AG09309 (cell line): ENCODE measurements around the gene UMAD1.

Experiments used
- DNase-seq: peaks from one replicate; pipeline ENCODE4 v3.0.0-alpha.2; 2010; ENCODE audit warnings: low read depth
- H3K4me3 ChIP-seq: 2 replicates; pipeline ENCODE4 v1.5.1; 2011; ENCODE audit warnings: mild to moderate bottlenecking, low read depth, low read length, moderate library complexity; ENCODE audit not compliant: control insufficient read depth
- CTCF ChIP-seq: IDR thresholded peaks from 2 replicates; pipeline ENCODE4 v1.5.1; 2011; ENCODE audit warnings: mild to moderate bottlenecking, low read depth, low read length, inconsistent platforms; ENCODE audit not compliant: insufficient read depth, control insufficient read depth; ENCODE audit errors: missing control alignments

The UMAD1 gene

DNA sequence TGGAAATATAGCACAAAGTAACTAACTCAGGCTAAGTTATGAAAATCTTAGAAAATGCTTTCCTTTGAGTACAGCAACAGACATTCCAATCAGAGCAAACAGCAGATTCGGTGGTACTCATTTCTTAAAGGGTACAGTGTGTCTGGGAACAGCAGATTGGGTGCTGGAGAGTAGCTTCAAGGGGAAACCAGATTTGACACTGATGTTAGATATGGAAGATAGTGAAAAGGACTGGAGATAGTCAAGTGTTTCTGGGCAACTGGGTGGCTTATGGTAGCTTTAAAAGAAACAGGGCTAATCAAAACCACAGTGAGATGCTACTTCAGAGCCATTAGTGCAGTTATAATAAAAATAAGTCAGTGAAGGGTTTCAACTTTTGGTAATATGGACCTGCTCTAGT is 12.1 kb upstream of the UMAD1 start:
- no peak for DNase-seq
- H3K4me3 ChIP-seq, result no peak overlapping the region
- no peak for TF ChIP-seq CTCF

DNA sequence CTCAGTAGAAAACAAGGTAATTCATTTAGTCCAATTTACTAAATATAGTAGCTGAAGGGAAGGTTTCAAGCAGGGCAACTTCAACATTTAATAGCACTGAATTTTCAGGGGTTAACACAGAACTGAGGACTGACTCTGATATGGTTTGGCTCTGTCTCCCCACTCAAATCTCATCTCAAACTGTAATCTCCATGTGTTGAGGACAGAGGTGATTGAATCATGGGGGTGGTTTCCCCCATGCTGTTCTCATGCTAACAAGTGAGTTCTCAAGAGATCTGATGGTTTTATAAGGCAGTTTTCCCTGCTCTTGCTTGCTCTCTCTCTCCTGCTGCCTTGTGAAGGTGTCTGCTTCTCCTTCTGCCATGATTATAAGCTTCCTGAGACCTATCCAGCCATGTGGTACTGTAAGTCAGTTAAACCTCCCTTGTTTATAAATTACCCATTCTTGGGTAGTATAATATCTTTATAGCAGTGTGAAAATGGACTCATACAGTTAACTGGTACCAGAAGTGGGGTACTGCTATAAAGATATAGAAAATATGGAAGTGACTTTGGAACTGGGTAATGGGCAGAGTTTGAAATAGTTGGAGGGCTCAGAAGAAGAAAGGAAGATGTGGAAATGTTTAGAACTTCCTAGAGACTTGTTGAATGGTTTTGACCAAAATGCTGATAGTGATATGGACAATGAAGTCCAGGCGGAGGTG is 9.8 kb upstream of the UMAD1 start:
- no peak overlapping the region for H3K4me3 ChIP-seq
- TF ChIP-seq CTCF, result no peak
- no peak for DNase-seq

GRCh38 chr7:7639421-7639820 is 1.1 kb upstream of the UMAD1 start:
- no peak for DNase-seq
- peak overlapping the region; percentile 85 for H3K4me3 ChIP-seq
- TF ChIP-seq CTCF, result no peak

- H3K4me3 ChIP-seq, result peak overlapping the region; percentile 85
- DNase-seq, result no peak
- no peak for TF ChIP-seq CTCF
Observed at GRCh38 chr7:7639847-7640220, 718 bp upstream of the UMAD1 start.

- TF ChIP-seq CTCF, result no peak
- H3K4me3 ChIP-seq, result peak overlapping the region; percentile 85
- DNase-seq, result no peak
Observed at GRCh38 chr7:7641129-7641663, 644 bp downstream of the UMAD1 start.

- no peak for TF ChIP-seq CTCF
Observed at GRCh38 chr7:7642081-7642480, 1.5 kb downstream of the UMAD1 start.

More at GRCh38 chr7:7642081-7642480, 1.5 kb downstream of the UMAD1 start:
- no peak overlapping the region for H3K4me3 ChIP-seq
- DNase-seq, result no peak
